Measurements from ENCODE around the gene ARID5A.

GRCh38 chr2:96541398-96542152 lies 5.0 kb downstream of the ARID5A start:
- TF ChIP-seq BRCA1 (CRISPR knock-in tag; IDR thresholded peaks at IDR 0.05) (no peak), ZBTB1 (CRISPR knock-in tag; IDR thresholded peaks at IDR 0.05; ENCODE audit: borderline replicate concordance) (no peak), SALL2 (CRISPR knock-in tag; IDR thresholded peaks at IDR 0.05) (no peak), POLR2AphosphoS5 (IDR thresholded peaks at IDR 0.05; ENCODE audit: low read depth, low read length) (no peak), RELA (CRISPR knock-in tag; IDR thresholded peaks at IDR 0.05) (no peak), ZNF280D (CRISPR knock-in tag; IDR thresholded peaks at IDR 0.05) (no peak)
